Peyer's patch (tissue), 4 donors: Measurements from ENCODE around the gene TMEM187. TPM values are rescaled to one million over a fixed set of nuclear protein-coding genes. Genes with fewer than 3 reads are reported as not detected.
"Not testable (repeated sequence)": the region's sequence is repeated elsewhere in the genome, so short reads cannot be mapped to it uniquely, and the experiment has no call there.

Experiments
- DNase-seq, 3 donors: peaks; one replicate each; pipeline ENCODE4 v3.0.0-alpha.2; 2017 to 2019
- H3K27ac ChIP-seq, 4 donors: fragments of 200-600 bp; sonication (generic); one replicate each; pipeline ENCODE4 v1.5.1; 2016 to 2019
- H3K27me3 ChIP-seq, 2 donors: fragments of 200-600 bp; sonication (generic); one replicate each; pipeline ENCODE4 v1.5.1; 2019
- H3K36me3 ChIP-seq, 3 donors: fragments of 200-600 bp; sonication (generic); one replicate each; pipeline ENCODE4 v1.5.1; 2016 to 2019
- H3K4me1 ChIP-seq, 4 donors: fragments of 200-600 bp; sonication (generic); one replicate each; pipeline ENCODE4 v1.5.1; 2016 to 2019
- H3K4me3 ChIP-seq, 4 donors: fragments of 200-600 bp; sonication (generic); 1 replicate in 3 of 4; 2 replicates in 1 of 4; pipeline ENCODE4 v1.5.1; 2016 to 2019; ENCODE audit warnings: mild to moderate bottlenecking in 1 of 4
- H3K9me3 ChIP-seq, 4 donors: fragments of 200-600 bp; sonication (generic); one replicate each; pipeline ENCODE4 v1.5.1; 2016 to 2019; ENCODE audit warnings: mild to moderate bottlenecking in 1 of 4
- POLR2A ChIP-seq, 2 donors: fragments of 450-650 bp; IDR thresholded peaks; one replicate each; pipeline ENCODE4 v1.5.1; 2017; ENCODE audit warnings: antibody characterized with exemption in 2 of 2, mild to moderate bottlenecking in 2 of 2, moderate library complexity in 2 of 2
- total RNA-seq, 4 donors: library from RNA; depleted of rRNA; stranded (reverse); fragments of >200 nt; gene quantifications; one replicate each; pipeline ENCODE4 v1.1.0, GENCODE V29; 2016
- TF ChIP-seq, protein P1 (sequence below), 6 experiments: fragments of 450-650 bp in 4 of 6; fragments of 200-600 bp in 2 of 6; sonication (generic) in 1 of 6; IDR thresholded peaks; one replicate each; pipeline ENCODE4 v1.5.1; 2017 to 2019; ENCODE audit warnings: antibody characterized with exemption in 6 of 6, mild to moderate bottlenecking in 3 of 6, moderate library complexity in 1 of 6

TMEM187 gene
- total RNA-seq, 4 donors from 2014 or later, result 10.7 to 32.6 (median 12.8) TPM

DNA sequence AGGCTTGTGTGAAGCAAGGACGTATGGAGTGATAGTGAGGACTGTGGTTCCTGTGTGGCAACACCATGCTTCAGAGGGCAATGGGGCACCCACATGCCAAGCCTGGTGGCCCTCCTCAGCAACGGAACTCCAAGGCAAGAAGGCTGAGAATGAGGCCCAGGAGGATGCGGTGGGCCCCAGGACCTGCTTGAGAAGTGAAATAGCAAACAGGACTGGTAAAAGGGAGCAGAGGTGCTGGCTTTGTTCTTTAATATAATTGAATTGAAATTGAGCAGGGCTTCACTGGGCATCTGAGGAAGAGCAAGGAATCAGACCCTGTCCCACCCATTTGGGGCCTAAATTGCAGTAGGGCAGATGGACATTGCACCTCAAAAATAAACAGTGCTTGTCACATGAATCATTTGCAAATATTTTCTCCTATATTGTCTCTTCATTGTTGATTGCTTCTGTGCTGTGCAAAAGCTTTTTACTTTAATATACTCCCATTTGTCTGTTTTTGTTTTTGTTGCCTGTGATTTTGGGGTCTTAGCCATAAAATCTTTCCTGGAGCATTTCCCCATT, 2.3 kb downstream of the TMEM187 start:
- TF ChIP-seq, protein P1, sequence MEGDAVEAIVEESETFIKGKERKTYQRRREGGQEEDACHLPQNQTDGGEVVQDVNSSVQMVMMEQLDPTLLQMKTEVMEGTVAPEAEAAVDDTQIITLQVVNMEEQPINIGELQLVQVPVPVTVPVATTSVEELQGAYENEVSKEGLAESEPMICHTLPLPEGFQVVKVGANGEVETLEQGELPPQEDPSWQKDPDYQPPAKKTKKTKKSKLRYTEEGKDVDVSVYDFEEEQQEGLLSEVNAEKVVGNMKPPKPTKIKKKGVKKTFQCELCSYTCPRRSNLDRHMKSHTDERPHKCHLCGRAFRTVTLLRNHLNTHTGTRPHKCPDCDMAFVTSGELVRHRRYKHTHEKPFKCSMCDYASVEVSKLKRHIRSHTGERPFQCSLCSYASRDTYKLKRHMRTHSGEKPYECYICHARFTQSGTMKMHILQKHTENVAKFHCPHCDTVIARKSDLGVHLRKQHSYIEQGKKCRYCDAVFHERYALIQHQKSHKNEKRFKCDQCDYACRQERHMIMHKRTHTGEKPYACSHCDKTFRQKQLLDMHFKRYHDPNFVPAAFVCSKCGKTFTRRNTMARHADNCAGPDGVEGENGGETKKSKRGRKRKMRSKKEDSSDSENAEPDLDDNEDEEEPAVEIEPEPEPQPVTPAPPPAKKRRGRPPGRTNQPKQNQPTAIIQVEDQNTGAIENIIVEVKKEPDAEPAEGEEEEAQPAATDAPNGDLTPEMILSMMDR (IDR thresholded peaks at IDR 0.05), result no peak
- TF ChIP-seq POLR2A (IDR thresholded peaks at IDR 0.05), result no peak
- Histone ChIP-seq H3K27ac (peak overlapping the region; percentile 99 to 100 (median 99)), H3K4me1 (peaks cover 0 to 17% (median 1%) of the 10 kb centered on the region in 4 donors), H3K4me3 (peak overlapping the region in 1 of 4 donors; percentile 79), H3K9me3 (no peaks in the 10 kb centered on the region), H3K36me3 (no peaks in the 10 kb centered on the region), H3K27me3 (no peaks in the 10 kb centered on the region)
- DNase-seq, result no peak

DNA sequence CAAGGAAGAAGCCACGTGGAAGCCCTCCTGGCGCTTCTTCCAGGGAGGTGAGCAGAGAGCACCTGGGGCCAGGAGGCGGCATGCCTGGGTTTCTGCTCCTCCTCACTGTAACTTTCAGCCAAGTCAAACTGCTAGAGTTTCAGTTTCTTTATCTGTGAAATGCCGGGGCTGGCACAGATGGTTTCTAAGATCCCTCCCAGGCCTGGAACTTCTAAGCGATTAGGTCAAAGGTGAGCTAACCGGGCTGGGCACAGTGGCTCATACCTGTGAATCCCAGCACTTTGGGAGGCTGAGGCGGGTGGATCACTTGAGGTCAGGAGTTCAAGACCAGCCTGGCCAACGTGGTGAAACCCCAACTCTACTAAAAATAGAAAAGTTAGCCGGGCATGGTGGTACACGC, 7.8 kb downstream of the TMEM187 start:
- peak overlapping the region; percentile 40 to 79 (median 68) for H3K27ac ChIP-seq
- not testable (repeated sequence) for H3K9me3 ChIP-seq, H3K36me3 ChIP-seq, H3K27me3 ChIP-seq, H3K4me3 ChIP-seq, DNase-seq
- peaks cover 0 to 26% (median 4%) of the 10 kb centered on the region in 4 donors for H3K4me1 ChIP-seq

DNA sequence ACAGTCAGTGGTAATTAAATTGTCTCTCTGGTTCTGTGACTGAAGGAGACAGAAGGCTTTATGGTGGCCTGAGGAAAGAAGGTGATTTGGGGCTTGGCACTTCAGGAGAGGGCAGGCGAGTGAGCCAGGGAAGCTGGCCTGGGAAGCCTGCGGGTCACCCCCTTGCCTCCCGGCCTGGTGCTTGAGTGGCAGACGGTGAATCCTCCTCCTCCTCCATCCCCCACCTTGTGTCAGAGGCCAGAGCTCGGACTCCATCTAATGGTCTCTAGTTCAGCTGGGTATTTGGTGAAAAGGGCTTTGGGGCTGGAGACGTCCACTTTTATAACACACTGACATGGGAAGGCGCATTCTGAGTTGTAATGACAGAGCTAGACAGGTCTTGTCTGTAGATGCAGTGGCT, 8.7 kb downstream of the TMEM187 start:
- no peak for DNase-seq
- H3K9me3 ChIP-seq, result no peaks in the 10 kb centered on the region
- peak overlapping the region; percentile 40 to 79 (median 68) for H3K27ac ChIP-seq
- H3K4me1 ChIP-seq, result peaks cover 0 to 26% (median 4%) of the 10 kb centered on the region in 4 donors
- TF ChIP-seq POLR2A (IDR thresholded peaks at IDR 0.05), result no peak
- TF ChIP-seq, protein P1 (IDR thresholded peaks at IDR 0.05), result no peak
- no peaks in the 10 kb centered on the region for H3K36me3 ChIP-seq
- H3K27me3 ChIP-seq, result no peaks in the 10 kb centered on the region
- peak overlapping the region in 1 of 4 donors; percentile 3 for H3K4me3 ChIP-seq

DNA sequence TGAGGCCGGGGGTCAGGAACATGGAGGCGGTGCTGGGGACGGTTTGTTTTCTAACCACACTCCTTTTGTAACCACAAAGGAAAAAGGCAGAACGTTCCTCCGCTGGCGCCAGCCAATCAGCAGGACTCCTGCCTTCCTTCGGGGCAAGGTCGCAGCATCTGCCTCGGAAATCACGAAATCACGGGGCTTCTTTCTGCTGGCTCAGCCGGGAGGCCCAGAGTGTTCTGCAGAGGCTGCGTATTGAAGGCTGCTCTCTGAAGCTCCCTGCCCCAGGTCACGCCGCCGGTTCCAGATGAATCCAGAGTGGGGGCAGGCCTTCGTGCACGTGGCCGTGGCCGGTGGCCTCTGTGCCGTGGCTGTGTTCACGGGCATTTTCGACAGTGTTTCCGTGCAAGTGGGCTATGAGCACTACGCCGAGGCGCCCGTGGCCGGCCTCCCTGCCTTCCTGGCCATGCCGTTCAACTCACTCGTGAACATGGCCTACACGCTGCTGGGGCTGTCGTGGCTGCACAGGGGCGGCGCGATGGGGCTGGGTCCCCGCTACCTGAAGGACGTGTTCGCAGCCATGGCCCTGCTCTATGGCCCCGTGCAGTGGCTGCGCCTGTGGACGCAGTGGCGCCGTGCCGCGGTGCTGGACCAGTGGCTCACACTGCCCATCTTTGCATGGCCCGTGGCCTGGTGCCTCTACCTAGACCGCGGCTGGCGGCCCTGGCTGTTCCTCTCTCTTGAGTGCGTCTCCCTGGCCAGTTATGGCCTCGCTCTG, 9.4 kb downstream of the TMEM187 start:
- no peak for TF ChIP-seq POLR2A (IDR thresholded peaks at IDR 0.05)
- TF ChIP-seq, protein P1 (IDR thresholded peaks at IDR 0.05), result no peak

DNA sequence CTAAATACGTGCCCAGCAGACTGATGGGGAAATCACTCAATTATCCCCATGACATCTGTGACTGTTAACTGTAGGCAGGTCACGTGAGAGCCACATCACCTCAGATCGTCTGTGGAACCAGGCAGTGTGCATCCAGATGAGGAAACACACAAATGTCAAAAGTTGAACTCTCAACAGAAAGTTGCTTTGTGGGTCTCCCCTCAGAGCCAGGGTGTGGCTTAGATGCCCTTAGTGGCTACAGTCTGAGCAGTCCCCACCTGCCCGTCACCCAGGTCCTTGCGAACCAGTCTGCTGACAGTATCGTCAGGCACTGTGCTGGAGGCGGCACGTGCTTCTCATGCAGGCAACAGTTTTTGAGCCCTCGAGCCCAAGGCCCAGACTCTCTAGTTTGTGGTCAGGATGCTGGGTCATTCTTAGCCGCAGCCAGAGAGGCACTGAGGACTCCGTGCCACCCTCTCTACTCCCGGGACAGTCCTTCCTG, 10.8 kb downstream of the TMEM187 start:
- H3K27me3 ChIP-seq, result no peaks in the 10 kb centered on the region
- no peak for DNase-seq
- H3K4me1 ChIP-seq, result peaks cover 0 to 26% (median 4%) of the 10 kb centered on the region in 4 donors
- H3K36me3 ChIP-seq, result no peaks in the 10 kb centered on the region
- peak overlapping the region in 2 of 4 donors; percentile 79 to 84 for H3K27ac ChIP-seq
- H3K9me3 ChIP-seq, result no peaks in the 10 kb centered on the region
- no peak overlapping the region for H3K4me3 ChIP-seq
- no peak for TF ChIP-seq POLR2A (IDR thresholded peaks at IDR 0.05)
- TF ChIP-seq, protein P1 (IDR thresholded peaks at IDR 0.05), result no peak

More for the DNA sequence above, 9.4 kb downstream of the TMEM187 start:
- Histone ChIP-seq H3K36me3 (no peaks in the 10 kb centered on the region), H3K27ac (peak overlapping the region; percentile 40 to 79 (median 68)), H3K4me3 (peak overlapping the region in 1 of 4 donors; percentile 20), H3K27me3 (no peaks in the 10 kb centered on the region), H3K9me3 (no peaks in the 10 kb centered on the region), H3K4me1 (peaks cover 0 to 26% (median 4%) of the 10 kb centered on the region in 4 donors)
- peak in 2 of 3 donors; percentile 69 to 88 for DNase-seq
